ENCODE data around the gene TRIM63.

TRIM63 gene

GRCh38 chr1:26016953-26017545, 50.4 kb downstream of the TRIM63 start:
- no peak for DNase-seq (ENCODE audit: low read depth)

GRCh38 chr1:26016258-26016952, 51.0 kb downstream of the TRIM63 start:
- DNase-seq (ENCODE audit: low read depth), result no peak

DNA sequence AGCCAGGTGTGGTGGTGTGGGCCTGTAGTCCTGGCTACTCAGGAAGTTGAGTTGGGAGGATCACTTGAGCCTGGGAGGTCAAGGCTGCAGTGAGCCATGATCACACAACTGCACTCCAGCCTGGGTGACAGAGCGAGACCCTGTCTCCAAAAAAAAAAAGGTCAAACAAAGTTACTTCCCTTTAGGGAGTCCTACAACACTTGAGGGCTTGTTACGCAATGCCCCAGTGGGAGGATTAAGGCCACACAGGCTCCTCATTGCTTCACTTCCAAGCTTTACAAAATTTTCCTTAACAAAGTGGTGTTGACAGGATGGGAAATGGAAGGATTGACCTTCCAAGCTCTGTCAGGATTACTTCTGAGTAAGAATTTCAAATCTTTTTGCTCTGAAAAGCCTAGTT, 52.1 kb downstream of the TRIM63 start:
- DNase-seq (ENCODE audit: low read depth), result no peak

DNA sequence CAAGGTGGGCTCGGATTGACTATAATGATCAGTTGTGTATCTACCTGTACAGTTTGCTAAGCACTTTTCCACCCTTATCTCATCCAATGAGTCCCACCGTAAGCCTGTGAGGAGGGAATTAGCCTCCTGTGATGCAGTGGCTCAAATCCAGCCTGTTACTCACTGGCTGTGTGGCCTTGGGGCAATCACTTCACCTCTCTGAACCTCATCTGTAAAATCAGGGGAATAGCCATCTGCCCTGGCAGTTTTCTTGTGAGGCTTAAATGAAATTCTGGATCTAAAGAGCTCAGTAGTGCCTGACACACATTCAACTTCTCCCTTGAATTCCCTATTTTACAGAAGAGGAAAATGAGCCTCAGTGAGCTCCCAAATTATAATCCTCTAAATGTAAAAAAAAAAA, 53.3 kb downstream of the TRIM63 start:
- no peak for DNase-seq (ENCODE audit: low read depth)

- DNase-seq (ENCODE audit: low read depth), result no peak
These were observed 54.6 kb downstream of the TRIM63 start for GRCh38 chr1:26012864-26013263.

DNA sequence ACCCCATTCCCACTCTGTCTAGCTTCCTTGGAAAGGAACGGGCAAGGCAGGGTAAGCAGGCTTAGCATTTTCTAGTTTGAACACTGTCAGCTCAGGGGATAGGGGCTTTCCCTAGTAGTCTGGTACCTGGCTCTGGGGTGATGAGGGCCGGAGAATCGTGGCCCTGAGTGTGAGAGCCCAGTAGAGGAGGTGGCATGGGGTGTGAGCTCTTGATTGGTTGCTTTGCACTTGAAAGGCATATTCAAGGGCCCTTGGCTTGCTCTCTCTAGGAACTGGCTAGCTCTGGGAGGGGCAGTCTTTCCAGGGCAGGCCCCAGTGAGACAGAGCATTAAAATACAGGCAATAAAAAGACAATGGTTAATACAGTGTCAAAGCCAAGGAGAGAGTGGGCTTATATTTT, 56.6 kb downstream of the TRIM63 start:
- DNase-seq (ENCODE audit: low read depth), result no peak

DNA sequence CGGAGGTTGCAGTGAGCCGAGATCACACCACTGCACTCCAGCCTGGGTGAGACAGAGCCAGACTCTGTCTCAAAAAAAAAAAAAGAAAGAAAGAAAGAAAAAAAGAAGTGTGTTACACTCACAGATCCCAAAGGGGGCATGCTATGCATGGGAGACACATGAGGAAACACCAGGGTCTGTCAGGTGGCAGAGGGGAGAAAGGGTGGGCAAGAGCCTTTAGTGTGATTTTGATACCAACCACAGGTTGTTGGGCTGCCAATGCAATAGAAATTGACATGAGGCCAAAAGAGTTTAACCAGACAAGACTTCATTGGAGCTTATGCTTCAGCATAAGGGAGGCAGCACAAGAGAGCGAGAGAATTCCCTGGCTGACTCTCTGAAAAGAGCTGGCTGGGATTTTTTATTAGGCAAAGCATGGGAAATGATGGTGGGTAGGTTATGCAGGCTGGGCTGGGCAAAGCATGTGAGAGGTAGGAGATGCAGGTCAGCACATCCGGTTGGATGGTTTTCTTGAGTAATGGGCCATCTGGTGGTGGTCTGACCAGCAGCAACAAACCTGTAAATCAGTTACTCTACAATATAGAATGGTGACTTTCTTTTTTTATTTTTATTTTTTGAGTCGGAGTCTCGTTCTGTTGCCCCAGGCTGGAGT, 57.5 kb downstream of the TRIM63 start:
- DNase-seq (ENCODE audit: low read depth), result no peak

DNA sequence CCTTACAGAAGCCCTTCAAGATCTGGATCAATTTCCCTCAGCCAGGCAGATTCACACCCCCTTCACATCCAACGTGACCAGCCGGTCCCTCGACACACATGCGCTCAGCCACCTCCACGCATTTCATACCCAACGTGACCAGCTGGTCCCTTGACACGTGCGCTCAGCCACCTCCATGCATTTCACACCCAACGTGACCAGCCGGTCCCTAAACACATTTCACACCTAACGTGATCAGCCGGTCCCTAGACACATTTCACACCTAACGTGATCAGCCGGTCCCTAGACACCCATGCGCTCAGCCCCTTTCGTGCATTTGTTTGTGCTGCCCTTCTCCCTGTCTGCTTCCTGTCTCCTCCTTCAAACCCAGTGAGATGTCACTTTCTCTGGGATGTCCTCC, 60.7 kb downstream of the TRIM63 start:
- DNase-seq (ENCODE audit: low read depth), result no peak

- no peak for DNase-seq (ENCODE audit: low read depth)
These were observed 61.9 kb downstream of the TRIM63 start for GRCh38 chr1:26005434-26006105.

DNA sequence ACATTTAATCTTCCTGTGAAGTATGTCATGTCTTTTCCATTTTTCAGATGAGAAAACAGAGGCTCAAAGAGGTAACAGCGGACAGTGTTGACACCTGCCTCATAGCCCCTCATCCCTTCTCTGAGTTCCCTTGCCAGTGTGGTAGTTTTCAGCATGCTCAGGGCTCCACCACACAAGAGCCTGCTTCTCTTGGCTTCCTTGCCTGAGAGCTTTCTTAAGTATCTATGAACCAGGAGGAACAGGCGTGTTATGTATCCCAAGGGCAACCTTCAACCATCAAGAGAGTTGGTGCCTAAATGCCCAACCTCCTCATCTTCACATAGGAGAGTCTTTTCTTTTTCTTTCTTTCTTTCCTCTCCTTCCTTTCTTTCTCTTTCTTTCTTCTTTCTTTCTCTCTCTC, 63.7 kb downstream of the TRIM63 start:
- no peak for DNase-seq (ENCODE audit: low read depth)

- DNase-seq (ENCODE audit: low read depth), result no peak
These were observed 64.2 kb downstream of the TRIM63 start for GRCh38 chr1:26003262-26003661.

Measured in GM04503 (cell line).